Loucy (cell line): Measurements from ENCODE around the gene STPG2.
A peak's percentile ranks its signal among the peaks of the same experiment; 100 is the strongest.

ENCODE experiments used
- EZH2phosphoT487 ChIP-seq: fragments of 200-600 bp; IDR thresholded peaks from 2 replicates; pipeline ENCODE4 v1.6.1; 2018; ENCODE audit warnings: antibody characterized with exemption, mild to moderate bottlenecking, moderate library complexity, borderline replicate concordance
- TF ChIP-seq, protein P1 (sequence below): fragments of 200-600 bp; sonication (generic); conservative IDR thresholded peaks from 2 replicates; pipeline ENCODE4 v1.5.1; 2014; ENCODE audit warnings: mild to moderate bottlenecking, antibody characterized with exemption, low read length

DNA sequence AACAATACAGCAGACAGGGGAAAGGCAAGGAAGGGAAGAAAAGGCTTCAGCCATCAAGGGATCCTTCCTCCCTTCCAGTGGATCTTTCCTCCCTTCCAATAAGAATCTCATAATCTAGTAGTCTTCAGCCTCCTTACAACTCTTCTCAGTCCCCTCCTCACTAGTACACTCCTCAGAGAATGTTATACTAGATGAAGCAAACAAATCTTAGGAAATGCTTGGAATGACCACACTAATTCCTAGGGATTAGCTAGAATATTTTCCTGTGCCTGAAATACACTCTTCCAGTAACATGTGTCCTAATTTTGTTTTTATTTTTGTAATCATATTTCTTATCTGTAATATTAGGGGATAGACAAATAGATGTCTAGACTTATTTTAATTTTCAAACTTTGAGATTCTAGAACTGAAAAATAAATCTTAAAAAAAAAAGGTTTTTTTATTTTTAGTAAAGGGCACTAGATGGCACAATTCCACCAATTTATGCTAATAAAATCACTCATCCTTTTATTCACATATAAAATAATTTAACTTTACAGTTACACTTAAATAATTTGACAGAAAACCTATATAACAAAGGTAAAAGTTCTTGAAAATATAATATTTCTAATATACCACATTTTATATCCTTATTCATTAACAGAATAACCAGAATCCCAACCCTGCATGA, 7.0 kb upstream of the STPG2 start:
- TF ChIP-seq, protein P1, sequence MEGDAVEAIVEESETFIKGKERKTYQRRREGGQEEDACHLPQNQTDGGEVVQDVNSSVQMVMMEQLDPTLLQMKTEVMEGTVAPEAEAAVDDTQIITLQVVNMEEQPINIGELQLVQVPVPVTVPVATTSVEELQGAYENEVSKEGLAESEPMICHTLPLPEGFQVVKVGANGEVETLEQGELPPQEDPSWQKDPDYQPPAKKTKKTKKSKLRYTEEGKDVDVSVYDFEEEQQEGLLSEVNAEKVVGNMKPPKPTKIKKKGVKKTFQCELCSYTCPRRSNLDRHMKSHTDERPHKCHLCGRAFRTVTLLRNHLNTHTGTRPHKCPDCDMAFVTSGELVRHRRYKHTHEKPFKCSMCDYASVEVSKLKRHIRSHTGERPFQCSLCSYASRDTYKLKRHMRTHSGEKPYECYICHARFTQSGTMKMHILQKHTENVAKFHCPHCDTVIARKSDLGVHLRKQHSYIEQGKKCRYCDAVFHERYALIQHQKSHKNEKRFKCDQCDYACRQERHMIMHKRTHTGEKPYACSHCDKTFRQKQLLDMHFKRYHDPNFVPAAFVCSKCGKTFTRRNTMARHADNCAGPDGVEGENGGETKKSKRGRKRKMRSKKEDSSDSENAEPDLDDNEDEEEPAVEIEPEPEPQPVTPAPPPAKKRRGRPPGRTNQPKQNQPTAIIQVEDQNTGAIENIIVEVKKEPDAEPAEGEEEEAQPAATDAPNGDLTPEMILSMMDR, result peak; percentile 52
- TF ChIP-seq EZH2phosphoT487, result no peak
